ENCODE results near the gene SLC35F2.
"Not testable (repeated sequence)": the region's sequence is repeated elsewhere in the genome, so short reads cannot be mapped to it uniquely, and the experiment has no call there.

Gene SLC35F2

DNA sequence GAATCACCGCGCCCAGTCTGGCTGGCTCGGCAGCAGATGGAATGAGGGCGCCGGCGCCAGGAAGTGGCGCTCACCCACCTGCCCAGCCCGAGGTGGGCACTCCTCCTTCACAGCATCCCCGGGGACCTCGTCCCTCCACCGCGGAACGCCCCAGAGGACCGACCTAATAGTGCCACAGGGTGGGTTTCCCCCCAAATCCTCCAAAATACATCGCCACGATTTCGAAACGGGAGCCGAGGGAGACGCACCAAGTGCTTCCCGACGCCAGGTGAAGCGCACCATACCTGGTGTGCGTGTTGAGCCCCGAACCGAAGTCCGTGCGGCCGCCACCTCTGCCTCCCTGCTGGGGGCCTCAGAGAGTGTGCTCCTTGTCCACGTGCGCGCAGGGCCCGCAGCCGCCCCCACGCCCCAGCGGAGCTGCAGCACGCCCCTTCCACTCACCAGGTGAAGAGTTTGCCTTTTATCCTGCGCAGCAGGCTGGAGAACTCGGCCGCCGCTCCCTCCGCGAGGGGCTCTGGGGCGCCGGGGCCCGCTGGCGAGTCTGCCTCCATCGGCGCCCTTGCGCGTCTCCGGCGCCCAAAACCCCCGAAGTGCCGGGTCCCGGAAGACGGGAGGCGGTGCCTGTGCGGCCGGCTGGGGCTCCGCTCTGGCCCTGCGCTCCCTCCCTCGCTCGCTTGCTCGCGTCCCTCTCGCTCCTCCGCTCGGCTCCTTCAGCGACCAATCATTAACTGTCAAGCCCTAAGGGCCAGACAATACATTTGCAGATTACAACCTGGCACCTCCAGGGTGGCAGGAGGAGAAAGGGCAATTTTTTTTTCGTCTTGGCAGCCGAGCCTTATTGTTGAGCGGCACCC, at the start of gene SLC35F2:
Gene SLC35F2, minus strand, starts transcription at position 571 of the 854 bp plus-strand sequence. Its CDS starts 20 bp downstream, at position 551.
- peak; percentile 56 to 58 for DNase-seq (ENCODE audit: low read depth in 1 of 2, low spot score in 1 of 2)

DNA sequence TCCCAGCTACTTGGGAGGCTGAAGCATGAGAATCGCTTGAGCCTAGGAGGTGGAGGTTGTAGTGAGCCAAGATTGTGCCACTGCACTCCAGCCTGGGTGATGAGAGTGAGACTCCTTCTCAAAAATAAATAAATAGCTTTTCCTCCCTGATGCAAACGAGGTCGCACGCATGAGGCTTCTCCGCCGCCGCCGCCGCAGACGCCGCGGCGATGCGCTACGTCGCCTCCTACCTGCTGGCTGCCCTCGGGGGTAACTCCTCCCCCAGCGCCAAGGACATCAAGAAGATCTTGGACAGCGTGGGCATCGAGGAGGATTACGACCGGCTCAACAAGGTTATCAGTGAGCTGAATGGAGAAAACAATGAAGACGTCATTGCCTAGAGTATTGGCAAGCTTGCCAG, 49.6 kb upstream of the SLC35F2 start:
- DNase-seq (ENCODE audit: low read depth in 1 of 2, low spot score in 1 of 2), result no peak

DNA sequence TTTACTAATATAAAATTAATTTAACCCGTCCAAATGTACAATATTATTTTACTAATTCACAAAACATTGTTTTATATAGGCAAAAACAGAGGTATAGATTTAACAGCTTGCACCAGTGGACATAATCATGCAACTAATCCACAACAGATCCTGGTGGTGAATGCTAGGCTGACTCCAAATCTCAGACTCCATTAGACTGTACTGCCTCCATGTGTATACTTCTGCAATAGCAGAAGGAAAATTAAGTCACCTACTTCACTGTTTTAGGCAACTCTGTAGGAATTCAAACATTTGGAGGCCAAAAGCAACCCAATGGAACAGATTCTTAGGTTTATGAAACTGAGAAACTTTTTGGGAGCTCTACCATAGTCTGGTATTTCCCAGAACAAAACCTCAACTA, 39.7 kb upstream of the SLC35F2 start:
- DNase-seq (ENCODE audit: low read depth in 1 of 2, low spot score in 1 of 2), result no peak

GRCh38 chr11:107882095-107882820, 23.7 kb upstream of the SLC35F2 start:
- no peak for DNase-seq (ENCODE audit: low read depth in 1 of 2, low spot score in 1 of 2)

- DNase-seq (ENCODE audit: low read depth in 1 of 2, low spot score in 1 of 2), result not testable (repeated sequence)
These were observed 22.9 kb upstream of the SLC35F2 start for GRCh38 chr11:107881471-107881870.

GRCh38 chr11:107876141-107876540, 17.6 kb upstream of the SLC35F2 start:
- no peak for DNase-seq (ENCODE audit: low read depth in 1 of 2, low spot score in 1 of 2)

DNA sequence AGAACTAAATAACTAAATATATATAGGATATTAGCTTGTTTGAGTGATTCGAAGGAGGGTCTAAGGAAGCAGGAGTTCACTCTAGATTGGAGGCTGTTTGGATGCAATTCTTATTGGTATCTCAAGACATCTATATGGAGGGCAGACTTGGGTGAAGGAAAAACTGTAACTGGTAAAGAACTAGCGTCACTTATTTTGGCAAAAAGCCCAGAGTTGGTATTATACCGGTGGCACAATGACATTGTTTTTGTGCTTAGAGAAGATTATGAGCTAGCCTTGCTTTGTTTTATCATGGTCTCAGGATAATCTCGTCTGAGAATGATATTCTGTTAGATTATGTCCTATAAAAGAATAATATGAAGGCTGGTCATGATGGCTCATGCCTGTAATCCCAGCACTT, 6.0 kb upstream of the SLC35F2 start:
- no peak for DNase-seq (ENCODE audit: low read depth in 1 of 2, low spot score in 1 of 2)

GRCh38 chr11:107860688-107861087, 2.1 kb upstream of the SLC35F2 start:
- DNase-seq (ENCODE audit: low read depth in 1 of 2, low spot score in 1 of 2), result no peak

DNA sequence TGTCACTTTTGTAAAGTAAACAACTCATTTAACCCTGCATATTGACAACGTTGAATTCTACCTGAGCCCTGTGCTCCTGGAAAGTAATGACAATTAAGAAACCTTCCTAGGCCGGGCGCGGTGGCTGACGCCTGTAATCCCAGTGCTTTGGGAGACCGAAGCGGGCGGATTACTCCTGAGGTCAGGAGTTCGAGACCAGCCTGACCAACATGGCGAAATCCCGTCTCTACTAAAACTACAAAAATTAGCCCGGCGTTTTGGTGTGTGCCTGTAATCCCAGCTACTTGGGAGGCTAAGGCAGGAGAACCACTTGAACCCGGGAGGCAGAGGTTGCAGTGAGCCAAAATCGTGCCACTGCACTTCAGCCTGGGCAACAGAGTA, 1.6 kb upstream of the SLC35F2 start:
- DNase-seq (ENCODE audit: low read depth in 1 of 2, low spot score in 1 of 2), result not testable (repeated sequence)

- peak in 1 of 2 donors; percentile 9 for DNase-seq (ENCODE audit: low read depth in 1 of 2, low spot score in 1 of 2)
These were observed 1.1 kb upstream of the SLC35F2 start for GRCh38 chr11:107859459-107860239.

DNA sequence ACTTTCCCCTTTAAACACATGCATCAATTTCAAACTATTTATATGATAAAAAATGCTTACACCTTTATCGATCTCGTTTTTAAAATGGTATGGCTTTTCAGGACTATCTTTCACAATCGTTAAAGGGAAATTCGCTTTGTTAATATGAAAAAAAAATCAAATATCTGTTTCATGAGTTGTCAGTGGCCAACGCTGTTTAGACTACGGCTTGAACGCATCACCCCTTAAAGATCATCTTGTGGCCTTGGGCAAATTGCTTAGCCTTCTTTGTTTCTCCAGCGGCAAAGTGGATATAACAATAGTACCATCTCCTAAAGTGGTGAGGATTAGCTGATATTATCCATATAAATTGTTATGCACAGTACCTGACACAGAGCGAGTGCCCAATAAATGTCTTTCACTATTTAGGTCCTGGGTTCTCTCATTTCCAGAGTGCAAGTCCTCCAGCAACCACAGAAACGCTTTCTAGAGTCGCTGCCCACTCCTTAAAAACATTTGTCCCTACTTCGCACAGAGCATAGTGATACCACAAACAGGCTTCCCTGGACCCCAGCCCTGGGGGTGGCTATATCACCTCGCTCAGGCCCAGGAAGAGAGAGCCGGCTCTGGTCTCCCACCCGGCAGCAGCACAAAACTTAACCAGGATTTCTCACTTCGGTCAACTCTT, 904 bp downstream of the SLC35F2 start:
- DNase-seq (ENCODE audit: low read depth in 1 of 2, low spot score in 1 of 2), result peak in 1 of 2 donors; percentile 11

GRCh38 chr11:107856981-107857517, 1.5 kb downstream of the SLC35F2 start:
- DNase-seq (ENCODE audit: low read depth in 1 of 2, low spot score in 1 of 2), result no peak

GRCh38 chr11:107856180-107856980, 2.2 kb downstream of the SLC35F2 start:
- DNase-seq (ENCODE audit: low read depth in 1 of 2, low spot score in 1 of 2), result no peak

DNA sequence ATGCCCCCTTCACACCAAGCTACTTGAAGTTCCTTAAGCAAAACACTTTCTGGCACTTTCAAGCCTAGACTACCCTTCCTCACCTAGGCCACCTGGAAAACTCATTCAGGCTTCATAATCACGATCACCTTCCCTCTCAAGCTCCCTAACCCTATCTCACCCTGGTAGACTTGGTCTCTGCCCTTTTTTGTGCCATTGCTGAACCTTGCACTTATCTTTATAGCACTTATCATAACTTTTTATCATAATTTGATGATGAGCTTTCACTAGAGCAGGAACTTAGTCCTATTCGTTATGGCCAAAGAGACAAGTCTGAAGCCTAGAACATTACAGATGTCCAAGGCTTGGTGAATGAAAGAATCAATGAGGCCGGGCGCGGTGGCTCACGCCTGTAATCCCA, 5.5 kb downstream of the SLC35F2 start:
- DNase-seq (ENCODE audit: low read depth in 1 of 2, low spot score in 1 of 2), result no peak

DNA sequence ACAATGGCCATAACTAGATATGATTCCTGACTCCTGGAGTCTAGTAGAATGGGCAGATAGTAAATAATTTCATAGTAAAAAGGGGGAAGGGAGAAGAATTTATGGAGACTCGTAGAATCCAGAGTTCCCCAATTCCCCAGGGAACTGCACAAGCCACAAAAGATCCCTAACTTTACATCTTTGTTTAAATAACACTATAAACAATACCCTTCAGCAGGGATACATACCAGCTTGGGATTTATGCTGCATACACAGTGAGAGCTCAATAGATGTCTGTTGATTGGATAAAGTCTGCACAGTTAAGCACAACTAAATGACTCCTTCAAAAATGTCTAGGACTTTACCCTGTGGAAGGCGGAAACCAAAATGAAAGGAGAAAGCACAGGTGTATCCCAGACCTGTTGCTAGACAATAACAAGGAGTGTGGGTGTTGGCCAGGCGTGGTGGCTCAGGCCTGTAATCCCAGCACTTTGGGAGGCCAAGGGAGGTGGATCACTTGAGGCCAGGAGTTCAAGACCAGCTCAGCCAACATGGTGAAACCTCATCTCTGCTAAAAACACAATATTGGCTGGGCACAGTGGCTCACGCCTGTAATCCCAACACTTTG, 6.8 kb downstream of the SLC35F2 start:
- no peak for DNase-seq (ENCODE audit: low read depth in 1 of 2, low spot score in 1 of 2)

GRCh38 chr11:107849790-107850189, 8.8 kb downstream of the SLC35F2 start:
- DNase-seq (ENCODE audit: low read depth in 1 of 2, low spot score in 1 of 2), result no peak

GRCh38 chr11:107848345-107848744, 10.2 kb downstream of the SLC35F2 start:
- no peak for DNase-seq (ENCODE audit: low read depth in 1 of 2, low spot score in 1 of 2)

- no peak for DNase-seq (ENCODE audit: low read depth in 1 of 2, low spot score in 1 of 2)
These were observed 11.4 kb downstream of the SLC35F2 start for GRCh38 chr11:107847184-107847583.

DNA sequence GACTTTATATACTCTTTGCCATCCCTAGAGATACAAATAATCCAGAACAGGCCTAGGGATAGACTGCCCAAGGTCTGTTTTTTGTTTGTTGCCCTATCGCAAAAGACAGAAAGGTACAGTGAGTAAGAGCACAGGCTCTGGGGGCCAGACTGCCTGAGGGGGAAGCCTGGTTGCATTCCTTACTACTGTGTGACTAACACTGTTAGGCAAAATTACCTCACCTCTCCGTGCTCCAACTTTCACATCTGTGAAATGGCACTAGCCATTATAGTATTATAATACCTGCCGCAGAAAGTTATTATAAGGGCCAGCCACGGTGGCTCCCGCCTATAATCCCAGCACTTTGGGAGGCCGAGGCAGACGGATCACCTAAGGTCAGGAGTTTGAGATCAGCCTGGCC, 14.5 kb downstream of the SLC35F2 start:
- no peak for DNase-seq (ENCODE audit: low read depth in 1 of 2, low spot score in 1 of 2)

All from activated CD4-positive, alpha-beta T cell treated with anti-CD3 and anti-CD28 coated beads, Interleukin-2, amount 50 U/mL, for 24 hours (primary cell).